Measurements from ENCODE around the gene CNKSR1. TPM values are rescaled to one million over a fixed set of nuclear protein-coding genes. Genes with fewer than 3 reads are reported as not detected.

CNKSR1 gene
- total and polyA plus RNA-seq, 2 of the 8 experiments (the other 6 are each of a cell fraction or from before 2014, with no cell fraction given): 13.9 to 14.5 TPM

DNA sequence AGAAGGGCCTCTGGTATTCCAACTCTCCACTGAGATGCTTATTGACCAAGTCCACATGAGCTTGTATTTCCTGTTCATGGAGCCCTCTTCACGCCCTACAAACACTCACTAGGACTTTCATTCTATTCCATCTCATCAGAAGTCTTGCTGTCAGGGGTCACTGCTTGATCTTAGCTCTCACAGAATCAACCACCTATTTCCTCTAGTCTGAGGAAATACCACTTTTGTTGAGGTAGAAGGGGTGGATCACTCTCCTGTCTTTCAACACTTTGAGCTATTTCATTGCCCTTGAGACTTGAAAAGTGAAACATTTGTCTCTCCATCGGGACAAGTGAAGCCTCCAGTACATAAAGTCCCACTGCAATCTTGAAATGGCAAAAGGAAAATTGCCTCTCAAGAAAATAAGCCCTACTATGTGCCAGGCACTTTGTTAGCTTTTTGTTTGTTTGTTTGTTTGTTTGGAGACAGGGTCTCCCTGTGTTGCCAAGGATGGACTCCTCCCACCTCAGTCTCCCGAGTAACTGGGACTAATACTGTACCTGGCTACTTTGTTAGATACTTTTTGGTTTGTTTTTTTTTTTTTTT is 38.2 kb upstream of the CNKSR1 start:
- FAIRE-seq: peak; percentile 58
- TF ChIP-seq POU5F1 (IDR thresholded peaks at IDR 0.05; ENCODE audit: low read depth, low read length) (no peak), SIRT6 (IDR thresholded peaks at IDR 0.05; ENCODE audit: low read length) (no peak), EGR1 (IDR thresholded peaks at IDR 0.05; ENCODE audit: borderline replicate concordance, low read depth, low read length) (no peak), BCL11A (IDR thresholded peaks at IDR 0.05; ENCODE audit: low read depth in 2 of 2, low read length in 2 of 2) (no peak), POLR2A (IDR thresholded peaks at IDR 0.05; ENCODE audit: control extremely low read depth in 1 of 2, low read depth in 2 of 2, low read length in 2 of 2) (no peak), SIX5 (IDR thresholded peaks at IDR 0.05; ENCODE audit: low read depth, low read length) (no peak), MAFK (IDR thresholded peaks at IDR 0.05; ENCODE audit: low read depth, low read length) (no peak), BACH1 (IDR thresholded peaks at IDR 0.05; ENCODE audit: low read length) (no peak), EZH2 (IDR thresholded peaks at IDR 0.05; ENCODE audit: low read depth, low read length, severe bottlenecking) (no peak), NANOG (IDR thresholded peaks at IDR 0.05; ENCODE audit: insufficient read depth, low read depth, low read length, poor library complexity, severe bottlenecking) (no peak), CREB1 (IDR thresholded peaks at IDR 0.05) (no peak), GTF2F1 (IDR thresholded peaks at IDR 0.05; ENCODE audit: borderline replicate concordance, low read depth, low read length) (no peak), CHD2 (IDR thresholded peaks at IDR 0.05; ENCODE audit: low read length) (no peak)
- TF ChIP-seq, protein P1, sequence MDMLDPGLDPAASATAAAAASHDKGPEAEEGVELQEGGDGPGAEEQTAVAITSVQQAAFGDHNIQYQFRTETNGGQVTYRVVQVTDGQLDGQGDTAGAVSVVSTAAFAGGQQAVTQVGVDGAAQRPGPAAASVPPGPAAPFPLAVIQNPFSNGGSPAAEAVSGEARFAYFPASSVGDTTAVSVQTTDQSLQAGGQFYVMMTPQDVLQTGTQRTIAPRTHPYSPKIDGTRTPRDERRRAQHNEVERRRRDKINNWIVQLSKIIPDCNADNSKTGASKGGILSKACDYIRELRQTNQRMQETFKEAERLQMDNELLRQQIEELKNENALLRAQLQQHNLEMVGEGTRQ (IDR thresholded peaks at IDR 0.05; ENCODE audit: low read length): no peak

More for the DNA sequence above, 38.2 kb upstream of the CNKSR1 start:
- no peaks in the 10 kb centered on the region for H4K20me1 ChIP-seq (replicated peaks in 1 of 2; ENCODE audit: control insufficient read depth in 1 of 2, insufficient read depth in 2 of 2, low read length in 2 of 2)
- H3K18ac ChIP-seq (ENCODE audit: extremely low read depth, low read length): no peak overlapping the region
- H3K79me1 ChIP-seq (ENCODE audit: low read depth, low read length): no peaks in the 10 kb centered on the region
- ChIA-PET CTCF (ENCODE audit: partially characterized antibody) (interaction anchor here (0.6 to 11.2 kb wide), 10 partner anchors 10 to 285 kb away, joined by 3 to 154 read pairs (median 4); partner anchors contain the start of gene CATSPER4), POLR2A (ENCODE audit: partially characterized antibody) (interaction anchor here (0.9 to 1.2 kb wide), 3 partner anchors 27 to 34 kb away, joined by 3 read pairs; no protein-coding TSS in a partner anchor)
- no peak overlapping the region for H3K4me3 ChIP-seq (ENCODE audit: extremely low read depth in 1 of 4, insufficient read depth in 2 of 4, low read depth in 3 of 4, low read length in 4 of 4)
- 84% methylated on average over 3 of the region's 3 CpGs; no CpG with 5 or more reads in 1 of the 2 experiments for WGBS, 2 experiments (ENCODE audit: extremely low coverage in 1 of 2, insufficient coverage in 1 of 2, insufficient read length in 1 of 2, insufficient replicate concordance in 2 of 2, low coverage in 1 of 2, low lambda C conversion rate in 2 of 2, missing lambda C conversion rate in 1 of 2)
- H4K8ac ChIP-seq (ENCODE audit: extremely low read depth, insufficient read depth, low read length): no peak overlapping the region
- H3K23me2 ChIP-seq (ENCODE audit: low read depth, low read length): no peaks in the 10 kb centered on the region
- no peak overlapping the region for H3K4ac ChIP-seq (replicated peaks; ENCODE audit: insufficient read length, low read depth, low read length)
- H2BK120ac ChIP-seq (replicated peaks; ENCODE audit: low read depth, low read length): no peak overlapping the region
- no peak overlapping the region for H3K4me2 ChIP-seq (ENCODE audit: insufficient read depth in 1 of 2, low read depth in 2 of 2, low read length in 2 of 2)
- no peaks in the 10 kb centered on the region for H3K79me2 ChIP-seq (ENCODE audit: control insufficient read depth in 1 of 2, insufficient read depth in 2 of 2, low read length in 2 of 2)
- H3K23ac ChIP-seq (ENCODE audit: insufficient read length): no peak overlapping the region
- H3K14ac ChIP-seq (ENCODE audit: insufficient read length): no peak overlapping the region
- no peak overlapping the region for H3K56ac ChIP-seq (replicated peaks; ENCODE audit: insufficient read length, low read depth, low read length)
- DNase-seq (ENCODE audit: low read depth in 1 of 2, low spot score in 2 of 2): peak in 1 of 2 experiments; percentile 14
- no peak overlapping the region for H2BK5ac ChIP-seq (ENCODE audit: low read depth, low read length)
- no peaks in the 10 kb centered on the region for H3K4me1 ChIP-seq (replicated peaks in 1 of 4; ENCODE audit: control insufficient read depth in 3 of 4, insufficient read depth in 4 of 4, low read length in 3 of 4)
- H3K27me3 ChIP-seq (replicated peaks in 1 of 4; ENCODE audit: control insufficient read depth in 3 of 4, extremely low read depth in 1 of 4, insufficient read depth in 3 of 4, low read length in 3 of 4): no peaks in the 10 kb centered on the region
- no peak overlapping the region for H3K27ac ChIP-seq (ENCODE audit: low read depth, low read length)
- H3K9me3 ChIP-seq (ENCODE audit: insufficient read depth in 2 of 2, low read depth in 1 of 2, low read length in 1 of 2): no peaks in the 10 kb centered on the region
- no peak overlapping the region for H2BK15ac ChIP-seq (ENCODE audit: low read length)
- no peak overlapping the region for H4K91ac ChIP-seq (replicated peaks; ENCODE audit: insufficient read length, low read length)
- no peak overlapping the region; the same call in 1 of the 2 replicates for H2AFZ ChIP-seq (ENCODE audit: low read length)
- H2AK5ac ChIP-seq (ENCODE audit: low read depth, low read length): no peak overlapping the region
- no peak overlapping the region for H2BK20ac ChIP-seq (ENCODE audit: low read length)
- H4K5ac ChIP-seq (ENCODE audit: insufficient read length, low read depth, low read length): no peak overlapping the region
- H3K36me3 ChIP-seq (ENCODE audit: control insufficient read depth in 2 of 4, insufficient read depth in 4 of 4, low read length in 3 of 4): no peaks in the 10 kb centered on the region
- no peak overlapping the region for H3K9ac ChIP-seq (replicated peaks in 1 of 4; ENCODE audit: extremely low read depth in 1 of 4, low read depth in 3 of 4, low read length in 3 of 4)
- H2BK12ac ChIP-seq (ENCODE audit: low read depth, low read length): no peak overlapping the region
